ENCODE results near the gene APCDD1. TPM values are rescaled to one million over a fixed set of nuclear protein-coding genes. Genes with fewer than 3 reads are reported as not detected.

Gene APCDD1
- total RNA-seq, 2 experiments from 2014 or later = not detected

- Histone ChIP-seq H3K36me3 (ENCODE audit: insufficient read depth, low read length) (no peaks in the 10 kb centered on the region), H3K9me3 (ENCODE audit: control insufficient read depth in 1 of 2, insufficient read depth in 1 of 2, low read length in 2 of 2) (no peaks in the 10 kb centered on the region), H3K27ac (ENCODE audit: low read depth in 1 of 2, low read length in 2 of 2) (no peak overlapping the region), H3K27me3 (ENCODE audit: control insufficient read depth in 1 of 2, insufficient read depth in 2 of 2, low read length in 2 of 2) (no peaks in the 10 kb centered on the region), H3K4me3 (ENCODE audit: low read length) (no peak overlapping the region), H3K4me1 (ENCODE audit: insufficient read depth, low read length) (no peaks in the 10 kb centered on the region)
- Mint-ChIP-seq H3K36me3 (ENCODE audit: low read depth) (no peaks in the 10 kb centered on the region), H3K27ac (no peak overlapping the region), H3K9me3 (no peaks in the 10 kb centered on the region), H3K27me3 (peaks cover 5% of the 10 kb centered on the region), H3K4me3 (no peak overlapping the region), H3K4me1 (ENCODE audit: low read depth) (no peaks in the 10 kb centered on the region)
- ATAC-seq (ENCODE audit: poor library complexity) = no peak
- intact Hi-C loops (cut with DNase I, micrococcal nuclease) = no loop called here
- DNase-seq = no peak
- POLR2A ChIA-PET = no interaction called here
- CTCF ChIA-PET = no interaction called here
- TF ChIP-seq CTCF (IDR thresholded peaks at IDR 0.05) = no peak
Measured at GRCh38 chr18:10412933-10413332, 41.5 kb upstream of the APCDD1 start.

GRCh38 chr18:10413722-10414121 lies 40.7 kb upstream of the APCDD1 start:
- Mint-ChIP-seq H3K36me3 (ENCODE audit: low read depth) (no peaks in the 10 kb centered on the region), H3K4me3 (no peak overlapping the region), H3K27ac (no peak overlapping the region), H3K27me3 (peaks cover 5% of the 10 kb centered on the region), H3K4me1 (ENCODE audit: low read depth) (no peaks in the 10 kb centered on the region), H3K9me3 (no peaks in the 10 kb centered on the region)
- intact Hi-C loops (cut with DNase I, micrococcal nuclease) = no loop called here
- Histone ChIP-seq H3K36me3 (ENCODE audit: insufficient read depth, low read length) (no peaks in the 10 kb centered on the region), H3K9me3 (ENCODE audit: control insufficient read depth in 1 of 2, insufficient read depth in 1 of 2, low read length in 2 of 2) (no peaks in the 10 kb centered on the region), H3K4me3 (ENCODE audit: low read length) (no peak overlapping the region), H3K4me1 (ENCODE audit: insufficient read depth, low read length) (no peaks in the 10 kb centered on the region), H3K27me3 (ENCODE audit: control insufficient read depth in 1 of 2, insufficient read depth in 2 of 2, low read length in 2 of 2) (no peaks in the 10 kb centered on the region), H3K27ac (ENCODE audit: low read depth in 1 of 2, low read length in 2 of 2) (no peak overlapping the region)
- DNase-seq = no peak
- ChIA-PET POLR2A (no interaction called here), CTCF (no interaction called here)
- ATAC-seq (ENCODE audit: poor library complexity) = no peak
- no peak for TF ChIP-seq CTCF (IDR thresholded peaks at IDR 0.05)

GRCh38 chr18:10414293-10414842 lies 40.1 kb upstream of the APCDD1 start:
- Histone ChIP-seq H3K27me3 (ENCODE audit: control insufficient read depth in 1 of 2, insufficient read depth in 2 of 2, low read length in 2 of 2) (no peaks in the 10 kb centered on the region), H3K4me3 (ENCODE audit: low read length) (no peak overlapping the region), H3K36me3 (ENCODE audit: insufficient read depth, low read length) (no peaks in the 10 kb centered on the region), H3K9me3 (ENCODE audit: control insufficient read depth in 1 of 2, insufficient read depth in 1 of 2, low read length in 2 of 2) (no peaks in the 10 kb centered on the region), H3K4me1 (ENCODE audit: insufficient read depth, low read length) (no peaks in the 10 kb centered on the region), H3K27ac (ENCODE audit: low read depth in 1 of 2, low read length in 2 of 2) (no peak overlapping the region)
- H3K4me1 Mint-ChIP-seq (ENCODE audit: low read depth) = no peaks in the 10 kb centered on the region
- POLR2A ChIA-PET = no interaction called here
- DNase-seq (no peak), ATAC-seq (ENCODE audit: poor library complexity) (no peak)
- TF ChIP-seq CTCF (IDR thresholded peaks at IDR 0.05) = no peak
- CTCF ChIA-PET = no interaction called here
- peaks cover 5% of the 10 kb centered on the region for H3K27me3 Mint-ChIP-seq
- H3K4me3 Mint-ChIP-seq = no peak overlapping the region
- no peaks in the 10 kb centered on the region for H3K36me3 Mint-ChIP-seq (ENCODE audit: low read depth)
- no peak overlapping the region for H3K27ac Mint-ChIP-seq
- intact Hi-C loops (cut with DNase I, micrococcal nuclease) = no loop called here
- H3K9me3 Mint-ChIP-seq = no peaks in the 10 kb centered on the region

Data from CD4-positive, alpha-beta T cell (primary cell).